GM12801 (cell line): ENCODE measurements around the gene BAD.

Source experiments
- TF ChIP-seq, protein P1 (sequence below): IDR thresholded peaks from one replicate; pipeline ENCODE4 v1.5.1; 2011; ENCODE audit warnings: control low read depth; ENCODE audit not compliant: insufficient read length; ENCODE audit errors: extremely low read depth

The BAD gene

DNA sequence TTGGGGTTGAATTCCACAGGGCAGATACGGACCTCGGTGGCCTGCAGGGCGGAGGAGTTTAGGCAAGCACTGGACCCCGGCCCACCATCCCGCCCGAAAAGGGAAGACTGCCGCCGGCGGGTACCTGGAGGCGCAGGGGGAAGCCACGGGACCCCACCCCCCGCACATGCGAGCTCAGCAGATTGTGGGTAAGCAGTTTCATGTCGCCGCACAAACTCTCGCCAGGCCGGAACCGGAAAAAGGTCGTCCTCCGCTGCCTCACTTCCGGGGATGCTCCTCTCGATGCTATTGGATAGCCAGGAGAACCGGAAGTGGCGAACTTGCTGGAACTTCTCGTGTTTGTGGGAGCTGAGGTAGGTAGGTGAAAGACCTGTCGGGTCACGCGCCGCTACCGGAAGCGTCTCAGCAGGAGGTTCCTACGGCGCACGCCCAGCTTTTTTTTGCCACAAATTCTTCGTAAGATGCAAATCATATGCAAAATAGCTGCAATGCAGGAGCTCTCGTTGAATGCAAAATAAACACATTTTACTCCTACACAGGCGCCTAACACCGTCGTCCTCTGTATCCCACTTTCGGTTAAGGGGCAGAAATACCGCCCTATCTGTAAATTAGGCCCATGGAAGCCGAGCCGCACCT lies 33.0 kb upstream of the BAD start, which contains the start of gene TRMT112:
Gene TRMT112, minus strand, starts transcription at position 235 of the 636 bp plus-strand sequence. Its CDS starts 33 bp downstream, at position 202.
- TF ChIP-seq, protein P1, sequence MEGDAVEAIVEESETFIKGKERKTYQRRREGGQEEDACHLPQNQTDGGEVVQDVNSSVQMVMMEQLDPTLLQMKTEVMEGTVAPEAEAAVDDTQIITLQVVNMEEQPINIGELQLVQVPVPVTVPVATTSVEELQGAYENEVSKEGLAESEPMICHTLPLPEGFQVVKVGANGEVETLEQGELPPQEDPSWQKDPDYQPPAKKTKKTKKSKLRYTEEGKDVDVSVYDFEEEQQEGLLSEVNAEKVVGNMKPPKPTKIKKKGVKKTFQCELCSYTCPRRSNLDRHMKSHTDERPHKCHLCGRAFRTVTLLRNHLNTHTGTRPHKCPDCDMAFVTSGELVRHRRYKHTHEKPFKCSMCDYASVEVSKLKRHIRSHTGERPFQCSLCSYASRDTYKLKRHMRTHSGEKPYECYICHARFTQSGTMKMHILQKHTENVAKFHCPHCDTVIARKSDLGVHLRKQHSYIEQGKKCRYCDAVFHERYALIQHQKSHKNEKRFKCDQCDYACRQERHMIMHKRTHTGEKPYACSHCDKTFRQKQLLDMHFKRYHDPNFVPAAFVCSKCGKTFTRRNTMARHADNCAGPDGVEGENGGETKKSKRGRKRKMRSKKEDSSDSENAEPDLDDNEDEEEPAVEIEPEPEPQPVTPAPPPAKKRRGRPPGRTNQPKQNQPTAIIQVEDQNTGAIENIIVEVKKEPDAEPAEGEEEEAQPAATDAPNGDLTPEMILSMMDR: no peak

DNA sequence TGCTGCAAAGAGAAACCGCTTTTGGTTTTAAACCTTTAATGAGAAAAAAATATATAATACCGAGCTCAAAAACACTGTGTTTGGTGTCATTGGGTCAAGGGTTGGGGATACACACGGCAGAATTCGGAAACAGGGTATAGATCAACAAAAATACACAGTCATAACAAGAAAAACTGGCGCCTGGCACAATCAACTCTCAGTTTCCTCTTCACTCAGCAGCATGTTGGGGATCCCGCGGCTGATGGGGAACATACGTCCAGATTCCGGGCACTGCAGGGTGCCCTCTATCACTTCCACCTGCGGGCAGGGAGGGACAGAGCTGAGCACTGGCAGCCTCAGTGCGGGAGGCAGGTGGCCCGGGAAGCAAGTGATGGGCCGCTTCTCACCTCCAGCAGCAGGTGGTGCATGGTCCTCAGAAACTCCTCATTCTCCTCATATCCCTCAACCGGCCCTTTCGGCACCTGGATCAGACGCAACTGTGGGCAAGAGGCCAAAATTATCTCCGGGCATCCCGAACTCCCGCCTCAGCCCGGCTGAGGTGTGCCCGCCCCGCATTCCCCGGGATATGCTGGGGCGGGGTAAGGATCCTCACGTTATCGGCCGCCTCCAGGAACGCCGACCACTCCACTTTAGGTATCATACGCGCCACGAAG lies 32.3 kb upstream of the BAD start:
- TF ChIP-seq, protein P1: no peak

DNA sequence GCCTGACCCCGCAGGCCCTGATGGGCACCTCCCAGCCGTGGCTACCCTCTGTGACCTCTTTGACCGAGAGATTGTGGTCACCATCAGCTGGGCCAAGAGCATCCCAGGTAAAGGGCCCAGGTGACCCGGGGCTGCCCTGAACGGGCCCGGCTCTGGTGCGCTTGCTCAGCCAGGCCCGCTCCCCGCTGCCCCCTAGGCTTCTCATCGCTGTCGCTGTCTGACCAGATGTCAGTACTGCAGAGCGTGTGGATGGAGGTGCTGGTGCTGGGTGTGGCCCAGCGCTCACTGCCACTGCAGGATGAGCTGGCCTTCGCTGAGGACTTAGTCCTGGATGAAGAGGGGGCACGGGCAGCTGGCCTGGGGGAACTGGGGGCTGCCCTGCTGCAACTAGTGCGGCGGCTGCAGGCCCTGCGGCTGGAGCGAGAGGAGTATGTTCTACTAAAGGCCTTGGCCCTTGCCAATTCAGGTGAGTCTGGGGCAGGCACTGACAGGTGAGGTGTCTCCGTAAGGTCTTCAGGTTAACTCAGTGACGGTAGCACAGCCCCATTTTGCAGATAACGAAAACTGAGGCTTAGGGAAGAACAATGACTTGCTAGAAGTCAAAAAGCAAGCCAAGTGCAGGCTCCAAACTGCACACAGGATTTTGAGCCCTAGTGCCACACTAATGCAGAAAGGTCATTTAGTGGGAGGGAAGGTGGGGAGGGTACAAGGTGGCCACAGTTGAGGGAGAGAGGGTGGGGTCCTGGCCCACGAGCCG lies 30.5 kb upstream of the BAD start:
- TF ChIP-seq, protein P1: no peak

DNA sequence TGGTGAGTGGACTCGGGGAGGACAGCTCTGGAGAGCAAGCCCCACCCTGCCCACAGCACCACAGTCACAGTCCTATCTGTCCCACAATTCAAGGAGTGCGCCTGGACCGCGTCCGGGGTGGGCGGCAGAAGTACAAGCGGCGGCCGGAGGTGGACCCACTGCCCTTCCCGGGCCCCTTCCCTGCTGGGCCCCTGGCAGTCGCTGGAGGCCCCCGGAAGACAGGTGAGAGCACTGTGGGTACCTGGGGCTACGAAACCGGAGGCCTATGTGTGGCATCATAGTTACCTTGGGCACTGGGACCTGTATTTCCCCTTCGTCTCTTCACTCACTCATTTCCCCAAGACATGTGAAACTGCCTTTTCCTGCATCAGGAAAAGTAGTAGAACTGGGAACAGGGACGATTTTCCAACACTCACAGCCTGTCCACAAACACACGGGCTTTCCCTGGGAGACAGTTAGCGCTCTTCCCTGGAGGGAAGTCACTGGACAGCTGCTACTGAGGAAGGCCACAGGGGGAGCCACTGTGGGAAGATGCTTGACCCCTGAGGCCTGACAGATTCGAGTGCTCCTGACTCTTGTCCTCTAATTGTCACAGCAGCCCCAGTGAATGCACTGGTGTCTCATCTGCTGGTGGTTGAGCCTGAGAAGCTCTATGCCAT lies 29.8 kb upstream of the BAD start:
- TF ChIP-seq, protein P1: no peak

DNA sequence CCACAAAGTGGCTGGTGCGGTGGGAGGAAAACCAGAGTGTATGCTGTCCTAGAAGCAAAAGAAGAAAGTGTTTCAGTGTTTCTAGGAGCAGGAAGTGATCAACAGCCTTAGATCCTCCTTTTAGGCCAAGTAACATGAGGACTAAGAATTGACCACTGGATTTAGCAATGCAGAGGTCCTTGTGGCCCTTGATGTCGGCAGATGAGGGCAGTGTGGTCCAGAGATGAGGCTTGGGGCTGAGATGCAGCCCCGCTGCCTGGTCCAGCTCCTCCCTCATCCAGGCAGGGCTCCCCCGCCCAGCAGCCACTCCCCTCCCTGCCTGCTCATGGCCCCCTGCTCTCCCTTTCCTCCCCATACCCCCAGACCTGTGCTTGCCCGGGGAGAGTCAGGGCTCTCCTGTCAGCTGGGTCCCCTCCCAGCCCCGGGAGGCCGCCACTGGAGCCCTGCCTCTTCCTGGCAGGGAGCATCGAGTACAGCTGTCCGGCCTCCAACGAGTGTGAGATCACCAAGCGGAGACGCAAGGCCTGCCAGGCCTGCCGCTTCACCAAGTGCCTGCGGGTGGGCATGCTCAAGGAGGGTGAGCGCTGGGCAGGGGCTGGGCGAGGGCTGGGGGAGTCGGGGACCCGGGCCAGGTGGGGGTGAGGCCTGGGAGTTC lies 29.2 kb upstream of the BAD start:
- TF ChIP-seq, protein P1: no peak

DNA sequence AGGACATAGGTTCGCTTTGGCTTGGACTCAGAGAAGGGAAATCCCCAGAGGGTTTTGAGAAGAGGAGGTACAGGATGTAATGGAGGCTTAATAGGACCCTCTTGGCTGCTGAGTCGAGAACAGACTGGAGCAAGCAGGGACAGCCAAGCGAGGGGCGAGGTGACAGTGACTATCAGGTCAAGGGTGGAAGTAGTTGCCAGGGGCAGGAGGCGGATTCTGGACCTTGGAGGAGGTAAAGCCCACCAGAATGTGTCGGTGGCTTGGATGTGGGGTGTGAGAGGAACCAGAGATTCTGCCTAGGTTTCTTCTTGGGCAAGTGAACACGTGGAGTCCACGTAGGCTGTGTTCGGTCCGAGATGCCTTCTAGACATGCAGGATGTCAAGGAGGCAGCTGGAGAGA lies 28.5 kb upstream of the BAD start:
- TF ChIP-seq, protein P1: no peak
